HepG2 (cell line): ENCODE measurements around the gene KIRREL3. TPM values are rescaled to one million over a fixed set of nuclear protein-coding genes. Genes with fewer than 3 reads are reported as not detected.

ENCODE experiments used
- ATAC-seq: fragments of 200-7000 bp; cut with Tn5 transposase; 3 replicates; pipeline ENCODE4 v1.9.1; 2020; ENCODE audit warnings: mild to moderate bottlenecking, moderate library complexity
- BruUV-seq: library from RNA; stranded (reverse); fragments of 400-500 nt; replicated peaks from 2 replicates; lab custom pipeline; 2021; lab: Mats Ljungman, UMichigan
- CTCF ChIA-PET: fragments of 300-600 bp; formaldehyde crosslinking; extraction: SDS; loops from one replicate; lab custom pipeline; 2021; ENCODE audit warnings: low total read pairs, inconsistent platforms, low intra/inter-chr PET ratio; lab: Yijun Ruan, JAX
- POLR2A ChIA-PET: fragments of 350-600 bp; sonication (Branson Sonifier 250); formaldehyde crosslinking; loops from one replicate; lab custom pipeline; 2020; ENCODE audit warnings: antibody characterized with exemption, inconsistent platforms; lab: Yijun Ruan, JAX
- DNase-seq: peaks from one replicate; pipeline ENCODE4 v3.0.0-alpha.2; 2015; ENCODE audit warnings: low spot score
- FAIRE-seq: peaks from 3 replicates; lab custom pipeline; 2011; peaks lifted over from hg19 to GRCh38; lab: Jason Lieb, UNC
- H2AFZ ChIP-seq: one replicate; pipeline ENCODE4 v1.6.1; 2011; ENCODE audit warnings: low read length, inconsistent platforms
- H3K27ac ChIP-seq: fragments of 300-600 bp; 3 replicates; pipeline ENCODE4 v1.8.0; 2011; ENCODE audit warnings: mixed run types, mild to moderate bottlenecking, mixed read lengths, low read length, inconsistent platforms; ENCODE audit not compliant: insufficient read depth; ENCODE audit errors: extremely low read length
- H3K27me3 ChIP-seq, 2 experiments: fragments of 200-600 bp in 1 of 2; 2 replicates in 1 of 2; 3 replicates in 1 of 2; pipeline versions ENCODE4 v1.6.0 to v1.8.0; 2011; ENCODE audit warnings: low read length in 2 of 2, mild to moderate bottlenecking in 2 of 2, moderate library complexity in 2 of 2, inconsistent platforms in 1 of 2; ENCODE audit not compliant: insufficient read depth in 2 of 2, control insufficient read depth in 1 of 2
- H3K36me3 ChIP-seq, 2 experiments: fragments of 200-600 bp in 1 of 2; replicated peaks in 1 of 2; 2 replicates in 1 of 2; 3 replicates in 1 of 2; pipeline versions ENCODE4 v1.5.1 to v1.8.0; 2011; ENCODE audit warnings: low read length in 2 of 2, inconsistent platforms in 1 of 2; ENCODE audit not compliant: insufficient read depth in 2 of 2, control insufficient read depth in 1 of 2
- H3K4me1 ChIP-seq: 2 replicates; pipeline ENCODE4 v1.5.1; 2012; ENCODE audit warnings: low read length, inconsistent platforms; ENCODE audit not compliant: insufficient read depth
- H3K4me2 ChIP-seq: 2 replicates; pipeline ENCODE4 v1.6.0; 2011; ENCODE audit warnings: low read depth, low read length, inconsistent platforms
- H3K4me3 ChIP-seq, 3 experiments: fragments of 200-600 bp in 1 of 3; sonication (generic), shearing (Covaris generic) in 1 of 3; replicated peaks in 1 of 3; 2 replicates each; pipeline ENCODE4 v1.5.1; 2011 to 2016; ENCODE audit warnings: low read length in 3 of 3, inconsistent platforms in 2 of 3, low read depth in 2 of 3, mild to moderate bottlenecking in 2 of 3, control low read depth in 1 of 3, mixed read lengths in 1 of 3; ENCODE audit not compliant: insufficient read depth in 1 of 3
- H3K79me2 ChIP-seq: one replicate; pipeline ENCODE4 v1.6.1; 2011; ENCODE audit warnings: low read length, inconsistent platforms; ENCODE audit not compliant: insufficient read depth
- H3K9ac ChIP-seq: 2 replicates; pipeline ENCODE4 v1.6.0; 2011; ENCODE audit warnings: mild to moderate bottlenecking, low read depth, low read length, inconsistent platforms; ENCODE audit not compliant: insufficient read depth
- H3K9me3 ChIP-seq: 2 replicates; pipeline ENCODE4 v1.5.1; 2012; ENCODE audit warnings: mild to moderate bottlenecking, low read length
- H4K20me1 ChIP-seq: 2 replicates; pipeline ENCODE4 v1.6.0; 2011; ENCODE audit warnings: inconsistent platforms, mild to moderate bottlenecking, low read length, moderate library complexity; ENCODE audit not compliant: insufficient read depth
- CHD2 ChIP-seq: IDR thresholded peaks from 2 replicates; pipeline ENCODE4 v1.6.1; 2011; ENCODE audit warnings: low read depth, low read length, improper control_type of control experiment
- ETV5 ChIP-seq: IDR thresholded peaks from 2 replicates; pipeline ENCODE4 v1.6.1; 2018; ENCODE audit warnings: missing biosample characterization, missing genetic modification reagents, inconsistent platforms, borderline replicate concordance
- NCOA1 ChIP-seq: sonication (generic); formaldehyde crosslinking; IDR thresholded peaks from 2 replicates; pipeline ENCODE4 v1.9.0; 2021; ENCODE audit warnings: missing genetic modification reagents
- NFE2L1 ChIP-seq: sonication (generic); formaldehyde crosslinking; IDR thresholded peaks from 2 replicates; pipeline ENCODE4 v1.4.0; 2020; ENCODE audit warnings: missing genetic modification reagents, mild to moderate bottlenecking, borderline replicate concordance
- POLR2AphosphoS5 ChIP-seq: IDR thresholded peaks from 2 replicates; pipeline ENCODE4 v1.6.1; 2012; ENCODE audit warnings: low read depth, low read length
- WGBS: methylation state at CpG from one replicate; pipeline ENCODE4 v1.1.6; 2017; ENCODE audit warnings: low lambda C conversion rate; 5-methylcytosine and 5-hydroxymethylcytosine counted together
- in situ Hi-C: cut with HindIII; loops from 2 replicates; pipeline ENCODE4 v1.10.0; 2017; ENCODE audit warnings: low pct_unique_long_range_greater_than_20kb; ENCODE audit not compliant: extremely low pct_ligation_motif_present
- intact Hi-C: fragments of 100-400 bp; cut with micrococcal nuclease; formaldehyde crosslinking; loops from one replicate; pipeline ENCODE4 v1.10.0; 2022; ENCODE audit not compliant: unreplicated experiment
- polyA plus RNA-seq, 8 experiments: library from polyadenylated mRNA; depleted of rRNA in 3 of 8; stranded (reverse) in 7 of 8; unstranded in 1 of 8; fragments of >200 nt; fragmentation: Illumina TruSeq in 4 of 8; extraction: Trizol in 4 of 8; gene quantifications; 2 replicates each; pipeline versions ENCODE4 v1.2.1 to v1.2.3, GENCODE V29; 2011 to 2016; ENCODE audit warnings: low read depth in 4 of 8, missing spikeins in 1 of 8, mixed read lengths in 1 of 8; ENCODE audit not compliant: insufficient read depth in 1 of 8
- total RNA-seq, 5 experiments: library from RNA; depleted of rRNA; stranded (reverse); fragments of >200 nt; fragmentation: Illumina TruSeq; extraction: Trizol; gene quantifications; 2 replicates each; pipeline ENCODE4 v1.2.3, GENCODE V29; 2016; ENCODE audit warnings: low read depth in 1 of 5

Gene KIRREL3
- total and polyA plus RNA-seq, 2 of the 13 experiments (the other 11 are each of a cell fraction or from before 2014, with no cell fraction given) = not detected

- intact Hi-C loops (no loop called here), in situ Hi-C loops (no loop called here)
- DNase-seq (no peak), FAIRE-seq (no peak), ATAC-seq (no peak)
- Histone ChIP-seq H3K27me3 (no peaks in the 10 kb centered on the region), H3K4me2 (no peak overlapping the region), H3K9ac (no peak overlapping the region), H2AFZ (no peak overlapping the region), H3K4me3 (no peak overlapping the region), H3K79me2 (peaks cover 11% of the 10 kb centered on the region), H3K4me1 (no peaks in the 10 kb centered on the region), H3K9me3 (no peaks in the 10 kb centered on the region), H4K20me1 (no peaks in the 10 kb centered on the region), H3K36me3 (no peaks in the 10 kb centered on the region; a peak in 1 of 5 replicates), H3K27ac (no peak overlapping the region)
- BruUV-seq = no TSS peak
- ChIA-PET CTCF (no interaction called here), POLR2A (no interaction called here)
- WGBS = 100% methylated on average over 2 of the region's 4 CpGs
- TF ChIP-seq NCOA1 (CRISPR knock-in tag) (no peak), NFE2L1 (CRISPR knock-in tag) (no peak), CHD2 (no peak), ETV5 (CRISPR knock-in tag) (no peak)
Observed at GRCh38 chr11:126380909-126381308, 619.7 kb downstream of the KIRREL3 start.

- Histone ChIP-seq H3K9me3 (no peaks in the 10 kb centered on the region), H3K27me3 (no peaks in the 10 kb centered on the region), H3K4me3 (no peak overlapping the region), H3K4me2 (no peak overlapping the region), H2AFZ (no peak overlapping the region), H3K79me2 (peaks cover 11% of the 10 kb centered on the region), H4K20me1 (no peaks in the 10 kb centered on the region), H3K27ac (no peak overlapping the region), H3K36me3 (no peaks in the 10 kb centered on the region; a peak in 1 of 5 replicates), H3K4me1 (no peaks in the 10 kb centered on the region), H3K9ac (no peak overlapping the region)
- DNase-seq (no peak), FAIRE-seq (no peak), ATAC-seq (no peak)
- ChIA-PET POLR2A (no interaction called here), CTCF (no interaction called here)
- WGBS = 99% methylated on average over 4 of the region's 4 CpGs
- in situ Hi-C loops = no loop called here
- intact Hi-C loops = no loop called here
- BruUV-seq = no TSS peak
- TF ChIP-seq POLR2AphosphoS5 = no peak
Observed at GRCh38 chr11:126378763-126379162, 621.8 kb downstream of the KIRREL3 start.
